ENCODE data around the gene TCOF1.

The TCOF1 gene

GRCh38 chr5:150384701-150385100 lies 27.2 kb downstream of the TCOF1 start:
- DNase-seq (ENCODE audit: extremely low read depth, low read depth), result no peak
- TF ChIP-seq CTCF (IDR thresholded peaks at IDR 0.05; ENCODE audit: low read depth, low read length, missing control alignments), result no peak
- no peak overlapping the region for H3K4me3 ChIP-seq (replicated peaks; ENCODE audit: low read depth, low read length)

- DNase-seq (ENCODE audit: extremely low read depth, low read depth), result no peak
- H3K4me3 ChIP-seq (replicated peaks; ENCODE audit: low read depth, low read length), result no peak overlapping the region
- TF ChIP-seq CTCF (IDR thresholded peaks at IDR 0.05; ENCODE audit: low read depth, low read length, missing control alignments), result no peak
These were observed 28.7 kb downstream of the TCOF1 start for GRCh38 chr5:150386024-150386855.

- DNase-seq (ENCODE audit: extremely low read depth, low read depth), result no peak
- no peak overlapping the region for H3K4me3 ChIP-seq (replicated peaks; ENCODE audit: low read depth, low read length)
- TF ChIP-seq CTCF (IDR thresholded peaks at IDR 0.05; ENCODE audit: low read depth, low read length, missing control alignments), result no peak
These were observed 32.2 kb downstream of the TCOF1 start for GRCh38 chr5:150389531-150390266.

GRCh38 chr5:150391064-150391834 lies 33.8 kb downstream of the TCOF1 start:
- no peak for DNase-seq (ENCODE audit: extremely low read depth, low read depth)
- H3K4me3 ChIP-seq (replicated peaks; ENCODE audit: low read depth, low read length), result no peak overlapping the region
- no peak for TF ChIP-seq CTCF (IDR thresholded peaks at IDR 0.05; ENCODE audit: low read depth, low read length, missing control alignments)

GRCh38 chr5:150391986-150392385 lies 34.5 kb downstream of the TCOF1 start:
- TF ChIP-seq CTCF (IDR thresholded peaks at IDR 0.05; ENCODE audit: low read depth, low read length, missing control alignments), result no peak
- no peak overlapping the region for H3K4me3 ChIP-seq (replicated peaks; ENCODE audit: low read depth, low read length)
- DNase-seq (ENCODE audit: extremely low read depth, low read depth), result no peak

- no peak for TF ChIP-seq CTCF (IDR thresholded peaks at IDR 0.05; ENCODE audit: low read depth, low read length, missing control alignments)
- no peak overlapping the region for H3K4me3 ChIP-seq (replicated peaks; ENCODE audit: low read depth, low read length)
- DNase-seq (ENCODE audit: extremely low read depth, low read depth), result no peak
These were observed 35.2 kb downstream of the TCOF1 start for GRCh38 chr5:150392680-150393079.
